IPS-18a (cell line): ENCODE data around the gene MLX.
"Not testable (repeated sequence)": the region's sequence is repeated elsewhere in the genome, so short reads cannot be mapped to it uniquely, and the experiment has no call there.

Source experiments
- H3K27ac ChIP-seq: one replicate; pipeline ENCODE4 v1.5.1; 2013; ENCODE audit warnings: low read length
- H3K27me3 ChIP-seq: one replicate; pipeline ENCODE4 v1.6.1; 2013; ENCODE audit warnings: mild to moderate bottlenecking, low read length; ENCODE audit not compliant: control insufficient read depth, insufficient read depth
- H3K36me3 ChIP-seq: one replicate; pipeline ENCODE4 v1.6.1; 2013; ENCODE audit warnings: low read depth, low read length; ENCODE audit not compliant: control insufficient read depth
- H3K4me1 ChIP-seq: one replicate; pipeline ENCODE4 v1.6.1; 2013; ENCODE audit warnings: low read depth, low read length; ENCODE audit not compliant: control insufficient read depth
- H3K4me3 ChIP-seq: one replicate; pipeline ENCODE4 v1.5.1; 2013; ENCODE audit warnings: low read length
- H3K9ac ChIP-seq: one replicate; pipeline ENCODE4 v1.6.1; 2013; ENCODE audit warnings: mild to moderate bottlenecking, low read length, moderate library complexity
- H3K9me3 ChIP-seq: one replicate; pipeline ENCODE4 v1.6.1; 2013; ENCODE audit warnings: low read depth, low read length; ENCODE audit not compliant: control insufficient read depth

MLX gene

DNA sequence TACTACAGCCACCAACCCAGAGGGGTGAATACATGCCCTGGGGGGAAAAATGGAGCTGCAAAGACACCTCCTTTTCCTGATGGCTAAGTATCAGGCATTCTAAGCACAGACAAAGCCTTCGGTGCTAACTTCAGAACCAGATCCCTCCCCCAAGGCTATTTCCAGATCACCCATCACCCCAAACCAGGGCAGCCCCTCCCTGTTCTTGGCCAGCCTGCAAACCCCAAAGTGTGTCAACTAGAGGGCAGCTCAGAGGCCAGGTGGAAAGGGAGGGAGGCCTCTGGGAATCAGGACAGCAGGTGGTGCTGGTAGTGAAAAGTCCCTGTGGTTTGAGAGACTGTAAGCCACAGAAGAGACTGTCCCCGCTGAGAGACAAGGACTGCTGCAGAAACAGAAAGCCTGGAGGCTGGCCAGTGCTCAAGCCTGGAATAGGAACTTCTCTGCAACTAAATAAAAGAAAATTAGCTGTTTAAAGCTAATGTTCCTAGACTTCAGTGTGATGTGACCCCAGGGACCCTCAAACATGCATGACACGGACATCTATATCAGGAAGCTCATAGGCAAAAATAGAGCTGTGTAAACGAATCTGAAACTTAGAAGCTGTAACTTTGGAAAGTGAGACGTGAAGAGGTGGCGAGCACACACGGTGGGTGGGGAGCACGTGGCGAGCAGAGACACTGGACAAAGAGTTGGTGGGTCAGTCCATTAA is 51.7 kb downstream of the MLX start:
- Histone ChIP-seq H3K9me3 (no peaks in the 10 kb centered on the region), H3K27me3 (no peaks in the 10 kb centered on the region), H3K4me1 (peaks cover 10% of the 10 kb centered on the region), H3K27ac (no peak overlapping the region), H3K4me3 (no peak overlapping the region), H3K36me3 (peaks cover 23% of the 10 kb centered on the region), H3K9ac (no peak overlapping the region)

DNA sequence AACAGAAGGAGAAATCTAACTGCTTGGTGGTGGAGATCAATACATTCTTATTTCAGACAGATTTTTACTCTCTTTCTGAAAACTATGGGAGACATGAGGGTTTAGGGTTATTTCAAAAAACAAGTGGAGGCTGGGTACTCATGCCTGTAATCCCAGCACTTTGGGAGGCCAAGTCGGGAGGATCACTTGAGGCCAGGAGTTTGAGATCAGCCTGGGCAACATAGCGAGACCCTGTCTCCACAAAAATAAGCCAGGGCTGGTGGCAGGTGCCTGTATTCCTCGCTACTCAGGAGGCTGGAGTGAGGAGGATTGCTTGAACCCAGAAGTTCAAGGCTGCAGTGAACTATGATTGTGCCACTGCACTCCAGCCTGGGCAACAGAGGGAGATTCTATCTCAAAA is 55.1 kb downstream of the MLX start:
- peaks cover 10% of the 10 kb centered on the region for H3K4me1 ChIP-seq
- not testable (repeated sequence) for H3K27me3 ChIP-seq, H3K9ac ChIP-seq, H3K4me3 ChIP-seq, H3K9me3 ChIP-seq, H3K27ac ChIP-seq, H3K36me3 ChIP-seq
